Skeletal muscle tissue (tissue), 4 donors: ENCODE data around the gene RGS3. TPM values are rescaled to one million over a fixed set of nuclear protein-coding genes. Genes with fewer than 3 reads are reported as not detected.

Experiments used
- H3K27ac ChIP-seq: one replicate; pipeline ENCODE4 v1.7.0; 2013; ENCODE audit warnings: mild to moderate bottlenecking, low read depth, low read length, inconsistent platforms
- H3K27me3 ChIP-seq, 3 donors: one replicate each; pipeline ENCODE4 v1.7.0; 2013; ENCODE audit warnings: low read length in 3 of 3; ENCODE audit not compliant: control insufficient read depth in 3 of 3, insufficient read depth in 3 of 3
- H3K36me3 ChIP-seq, 3 donors: one replicate each; pipeline ENCODE4 v1.7.0; 2013; ENCODE audit warnings: low read length in 3 of 3; ENCODE audit not compliant: control insufficient read depth in 3 of 3, insufficient read depth in 3 of 3
- H3K4me1 ChIP-seq, 3 donors: one replicate each; pipeline ENCODE4 v1.7.0; 2013; ENCODE audit warnings: low read length in 3 of 3, mild to moderate bottlenecking in 3 of 3; ENCODE audit not compliant: control insufficient read depth in 3 of 3, insufficient read depth in 3 of 3
- H3K4me3 ChIP-seq, 3 donors: one replicate each; pipeline ENCODE4 v1.7.0; 2013; ENCODE audit warnings: low read length in 3 of 3
- H3K9ac ChIP-seq, 3 donors: one replicate each; pipeline ENCODE4 v1.7.0; 2013; ENCODE audit warnings: low read length in 3 of 3, mild to moderate bottlenecking in 3 of 3, moderate library complexity in 2 of 3, low read depth in 1 of 3
- H3K9me3 ChIP-seq, 3 donors: one replicate each; pipeline ENCODE4 v1.7.0; 2013; ENCODE audit warnings: low read length in 3 of 3; ENCODE audit not compliant: control insufficient read depth in 3 of 3
- total RNA-seq: library from RNA; depleted of rRNA; stranded (reverse); fragments of >200 nt; gene quantifications from one replicate; pipeline ENCODE4 v1.2.3, GENCODE V29; 2014
- donor health status: Osteomylitis.

RGS3 gene
- total RNA-seq, 1 donor from 2014 or later = 48.0 TPM

DNA sequence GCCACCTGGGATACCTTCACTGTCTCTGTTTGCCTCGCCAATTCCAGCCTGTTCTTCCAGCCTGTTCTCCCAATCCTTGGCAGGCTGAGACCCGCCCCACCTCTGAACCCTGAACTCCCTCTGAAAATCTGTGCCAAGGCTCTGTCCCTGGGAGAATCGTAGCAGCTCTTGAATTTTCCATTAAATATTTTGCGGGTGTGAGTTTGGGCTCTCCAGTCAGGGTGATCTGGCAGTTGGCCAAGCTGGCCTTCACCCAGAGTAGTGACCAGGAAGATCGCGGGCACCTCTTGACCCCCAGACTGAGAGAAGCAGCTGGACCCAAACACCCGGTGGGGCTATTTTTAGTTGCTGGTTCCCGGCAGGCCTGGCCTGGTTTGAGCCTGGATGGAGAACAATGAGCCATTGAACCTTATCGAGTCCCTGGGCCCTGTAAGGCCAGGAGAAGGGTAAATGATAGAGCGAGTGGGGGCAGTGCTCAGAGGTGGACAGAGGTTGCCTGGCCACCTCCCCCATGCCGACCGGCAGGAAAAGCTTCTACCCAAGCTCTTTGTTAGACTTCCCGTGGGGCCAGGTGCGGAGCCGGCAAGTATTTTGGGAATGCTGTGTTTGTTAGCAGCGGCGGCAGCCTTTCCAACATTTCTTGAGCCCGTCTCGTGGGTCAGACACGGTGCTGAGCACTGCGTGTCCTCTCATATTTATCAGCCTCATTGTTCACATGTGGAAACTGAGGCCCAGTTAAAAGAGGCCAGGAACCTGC lies 146.2 kb downstream of the RGS3 start:
- Histone ChIP-seq H3K27ac (peak overlapping the region; percentile 70), H3K9me3 (no peaks in the 10 kb centered on the region), H3K4me1 (peaks cover 22 to 31% (median 26%) of the 10 kb centered on the region in 3 donors), H3K4me3 (peak overlapping the region in 2 of 3 donors; percentile 27 to 45), H3K27me3 (no peaks in the 10 kb centered on the region), H3K36me3 (no peaks in the 10 kb centered on the region), H3K9ac (peak overlapping the region; percentile 23 to 67 (median 66))

DNA sequence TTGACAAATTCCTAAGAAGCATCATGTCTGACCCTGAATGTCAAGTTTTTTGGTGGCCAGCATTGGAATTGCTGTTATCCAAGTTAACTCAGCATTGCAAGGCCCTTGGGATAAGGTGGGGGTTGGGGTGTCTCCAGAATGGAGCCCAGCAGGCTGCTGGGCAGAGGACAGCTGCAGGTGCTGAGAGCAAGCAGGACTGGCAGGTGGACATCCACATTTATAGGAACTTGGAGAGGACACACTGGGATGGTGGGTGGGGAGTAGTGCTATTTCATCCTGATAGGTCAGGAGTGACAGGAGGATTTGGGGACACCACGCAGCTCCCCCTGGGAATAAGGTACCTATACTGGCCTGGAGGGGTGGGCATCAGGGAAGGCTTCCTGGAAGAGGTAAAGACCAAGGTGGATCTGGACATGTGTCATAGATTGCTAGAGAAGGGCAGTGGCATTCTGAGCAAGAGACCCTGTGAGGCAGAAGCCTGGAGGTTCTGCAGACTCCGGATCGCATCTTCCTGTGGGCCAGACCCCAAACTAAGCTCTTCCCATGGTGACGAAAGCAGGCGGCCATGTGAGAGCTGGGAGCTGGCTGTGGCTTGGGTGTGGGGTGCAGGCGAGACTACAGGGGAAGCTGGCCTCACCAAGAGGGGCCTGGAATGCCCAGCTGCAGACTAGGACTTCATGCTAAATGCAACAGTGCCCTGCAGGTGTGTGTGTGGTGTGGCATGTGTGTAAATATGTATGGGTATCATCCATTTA lies 148.1 kb downstream of the RGS3 start:
- H3K36me3 ChIP-seq = no peaks in the 10 kb centered on the region
- H3K9me3 ChIP-seq = no peaks in the 10 kb centered on the region
- H3K4me1 ChIP-seq = peaks cover 32 to 49% (median 38%) of the 10 kb centered on the region in 3 donors
- H3K4me3 ChIP-seq = no peak overlapping the region
- H3K9ac ChIP-seq = no peak overlapping the region
- no peaks in the 10 kb centered on the region for H3K27me3 ChIP-seq
- no peak overlapping the region for H3K27ac ChIP-seq

DNA sequence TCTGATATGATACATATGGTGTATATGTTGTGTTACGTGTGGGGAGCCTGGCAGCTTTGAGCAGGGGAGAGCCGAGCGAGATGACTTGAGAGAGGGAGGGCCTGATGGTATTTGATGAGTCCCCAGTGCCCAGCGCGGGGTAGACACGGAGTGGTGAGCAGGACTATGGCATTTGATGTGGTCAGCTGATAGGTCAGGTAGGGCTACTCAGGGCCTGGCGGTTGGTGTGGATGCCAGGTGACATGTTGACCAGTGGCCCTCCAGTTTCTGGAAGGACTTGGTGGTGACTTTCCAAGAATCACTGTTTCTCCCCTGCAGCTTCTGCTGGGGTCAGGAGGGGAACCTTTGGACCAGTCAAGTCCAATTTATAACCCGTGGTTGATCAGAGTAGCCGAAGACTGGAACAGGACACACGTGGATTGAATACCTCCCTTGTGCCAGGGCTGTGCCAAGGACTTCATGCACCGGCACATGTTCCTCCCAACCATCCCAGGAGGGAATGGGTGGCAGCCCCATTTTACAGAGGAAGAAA lies 148.8 kb downstream of the RGS3 start:
- Histone ChIP-seq H3K4me1 (peaks cover 32 to 49% (median 40%) of the 10 kb centered on the region in 3 donors), H3K4me3 (no peak overlapping the region), H3K36me3 (no peaks in the 10 kb centered on the region), H3K27ac (no peak overlapping the region), H3K9ac (no peak overlapping the region), H3K9me3 (no peaks in the 10 kb centered on the region), H3K27me3 (no peaks in the 10 kb centered on the region)

DNA sequence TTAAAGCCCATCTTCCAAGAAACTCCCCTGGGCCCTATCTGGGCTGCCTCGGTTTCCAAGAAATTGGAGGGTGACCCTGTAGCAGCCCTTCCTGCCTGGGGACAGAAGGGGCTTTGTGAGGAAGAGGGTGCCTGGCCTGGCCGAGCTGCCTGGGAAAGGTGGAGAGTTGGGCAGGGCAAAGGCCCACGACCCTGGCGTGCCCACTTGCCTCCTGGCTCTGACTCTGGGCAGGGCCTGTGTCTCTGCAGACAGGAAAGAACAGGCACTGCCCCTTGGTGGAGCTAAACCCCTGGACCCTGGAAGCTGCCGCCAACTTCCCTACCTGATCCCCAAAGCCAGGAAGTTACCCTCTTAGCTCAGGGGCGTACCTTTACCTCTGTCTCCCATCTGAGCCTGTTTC lies 149.3 kb downstream of the RGS3 start:
- Histone ChIP-seq H3K27ac (no peak overlapping the region), H3K4me1 (peaks cover 32 to 49% (median 40%) of the 10 kb centered on the region in 3 donors), H3K4me3 (no peak overlapping the region)

DNA sequence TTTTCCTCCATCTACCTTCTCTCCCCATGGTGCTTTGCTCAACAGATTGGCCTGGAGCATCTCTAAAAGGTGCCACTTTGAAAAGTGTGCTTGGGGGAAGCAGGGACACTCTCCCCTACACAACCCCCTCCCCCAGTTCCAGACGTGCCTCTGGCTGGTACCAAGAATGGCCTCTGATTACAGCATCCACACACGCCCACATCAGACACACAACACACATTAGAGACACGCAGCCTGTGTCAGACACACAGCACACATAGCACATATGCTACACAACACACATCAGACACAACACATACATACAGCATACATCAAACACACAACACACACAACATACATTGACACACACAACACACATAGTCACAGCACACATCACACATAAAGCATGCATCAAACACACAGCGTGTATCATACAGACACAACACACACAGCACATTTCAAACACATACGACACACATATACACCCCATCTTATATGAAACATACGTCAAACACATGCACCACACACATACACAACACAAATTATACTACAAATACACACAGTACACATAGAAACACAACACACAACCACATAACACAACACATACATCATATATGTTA lies 150.4 kb downstream of the RGS3 start:
- Histone ChIP-seq H3K36me3 (no peaks in the 10 kb centered on the region), H3K4me3 (no peak overlapping the region), H3K27ac (peak overlapping the region; percentile 73), H3K27me3 (no peaks in the 10 kb centered on the region), H3K4me1 (peaks cover 32 to 49% (median 40%) of the 10 kb centered on the region in 3 donors), H3K9me3 (no peaks in the 10 kb centered on the region), H3K9ac (no peak overlapping the region)

More for the DNA sequence above, 149.3 kb downstream of the RGS3 start:
- no peaks in the 10 kb centered on the region for H3K27me3 ChIP-seq
- H3K36me3 ChIP-seq = no peaks in the 10 kb centered on the region
- H3K9me3 ChIP-seq = no peaks in the 10 kb centered on the region
- H3K9ac ChIP-seq = no peak overlapping the region

DNA sequence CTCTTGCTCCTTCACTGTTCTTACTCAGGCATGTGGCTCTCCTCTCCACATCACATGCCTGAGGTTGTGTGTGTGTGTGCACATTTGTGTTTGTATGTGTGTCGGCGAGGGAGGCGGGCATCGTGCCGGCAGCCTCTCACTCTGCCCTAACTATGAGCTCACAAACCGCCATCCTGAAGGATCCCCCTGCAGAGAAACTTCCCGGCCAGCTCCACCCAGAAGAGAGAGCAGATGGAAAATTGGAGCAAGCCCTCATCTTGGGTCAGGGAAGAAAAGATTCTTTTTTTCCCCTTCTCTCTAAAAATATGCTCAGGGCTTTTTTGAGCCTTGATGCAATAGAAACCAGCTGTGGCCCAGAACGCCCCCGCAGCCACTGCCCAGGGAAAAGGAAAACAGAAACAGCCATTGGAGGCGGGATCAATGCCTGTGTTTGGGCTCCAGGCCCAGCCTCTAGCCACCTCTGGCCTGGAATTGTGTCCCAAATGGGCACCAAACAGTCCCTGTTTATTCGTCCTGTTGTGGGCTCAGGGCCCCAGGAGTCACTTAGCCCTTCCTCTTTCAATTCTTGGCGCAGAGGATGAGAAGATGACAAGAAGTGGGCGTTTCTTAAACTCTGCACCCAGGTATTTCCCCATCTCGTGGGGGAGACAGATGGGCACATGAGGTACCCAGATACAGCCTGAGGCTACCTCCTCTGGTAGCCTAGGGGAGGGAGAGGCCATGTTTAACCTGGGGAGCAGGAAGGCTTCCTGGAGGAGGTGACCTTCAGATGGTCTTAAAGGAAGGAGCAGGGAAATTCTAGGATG lies 151.5 kb downstream of the RGS3 start:
- peak overlapping the region; percentile 73 for H3K27ac ChIP-seq
- peak overlapping the region in 1 of 3 donors; percentile 22 for H3K4me3 ChIP-seq
- H3K9ac ChIP-seq = peak overlapping the region in 1 of 3 donors; percentile 12
- no peaks in the 10 kb centered on the region for H3K27me3 ChIP-seq
- no peaks in the 10 kb centered on the region for H3K36me3 ChIP-seq
- H3K9me3 ChIP-seq = no peaks in the 10 kb centered on the region
- H3K4me1 ChIP-seq = peaks cover 31 to 47% (median 39%) of the 10 kb centered on the region in 3 donors

DNA sequence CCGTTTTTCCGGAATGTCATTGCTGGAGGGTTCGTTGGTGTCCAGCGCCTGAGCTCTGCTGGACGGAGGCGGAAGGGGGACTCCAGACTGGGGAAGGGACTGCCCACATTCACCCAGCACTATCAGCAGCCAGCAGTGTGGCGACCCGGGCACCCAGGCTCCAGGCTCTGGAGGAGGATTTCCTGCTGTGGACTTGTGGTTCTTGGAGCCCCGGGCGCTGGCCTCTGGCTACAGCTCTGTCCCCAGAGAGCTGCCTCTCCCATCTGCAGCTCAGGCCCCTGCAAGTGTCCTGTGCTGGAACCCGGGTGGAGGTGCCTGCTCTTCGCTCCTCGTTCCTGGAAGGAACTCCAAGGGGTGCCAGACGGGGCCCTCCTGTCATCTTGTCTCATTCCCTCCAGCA lies 152.6 kb downstream of the RGS3 start:
- Histone ChIP-seq H3K9me3 (no peaks in the 10 kb centered on the region), H3K27ac (peak overlapping the region; percentile 73), H3K27me3 (peaks cover 0 to 2% (median 0%) of the 10 kb centered on the region in 3 donors), H3K4me3 (no peak overlapping the region), H3K4me1 (peaks cover 34 to 48% (median 40%) of the 10 kb centered on the region in 3 donors), H3K9ac (peak overlapping the region in 1 of 3 donors; percentile 40), H3K36me3 (no peaks in the 10 kb centered on the region)

DNA sequence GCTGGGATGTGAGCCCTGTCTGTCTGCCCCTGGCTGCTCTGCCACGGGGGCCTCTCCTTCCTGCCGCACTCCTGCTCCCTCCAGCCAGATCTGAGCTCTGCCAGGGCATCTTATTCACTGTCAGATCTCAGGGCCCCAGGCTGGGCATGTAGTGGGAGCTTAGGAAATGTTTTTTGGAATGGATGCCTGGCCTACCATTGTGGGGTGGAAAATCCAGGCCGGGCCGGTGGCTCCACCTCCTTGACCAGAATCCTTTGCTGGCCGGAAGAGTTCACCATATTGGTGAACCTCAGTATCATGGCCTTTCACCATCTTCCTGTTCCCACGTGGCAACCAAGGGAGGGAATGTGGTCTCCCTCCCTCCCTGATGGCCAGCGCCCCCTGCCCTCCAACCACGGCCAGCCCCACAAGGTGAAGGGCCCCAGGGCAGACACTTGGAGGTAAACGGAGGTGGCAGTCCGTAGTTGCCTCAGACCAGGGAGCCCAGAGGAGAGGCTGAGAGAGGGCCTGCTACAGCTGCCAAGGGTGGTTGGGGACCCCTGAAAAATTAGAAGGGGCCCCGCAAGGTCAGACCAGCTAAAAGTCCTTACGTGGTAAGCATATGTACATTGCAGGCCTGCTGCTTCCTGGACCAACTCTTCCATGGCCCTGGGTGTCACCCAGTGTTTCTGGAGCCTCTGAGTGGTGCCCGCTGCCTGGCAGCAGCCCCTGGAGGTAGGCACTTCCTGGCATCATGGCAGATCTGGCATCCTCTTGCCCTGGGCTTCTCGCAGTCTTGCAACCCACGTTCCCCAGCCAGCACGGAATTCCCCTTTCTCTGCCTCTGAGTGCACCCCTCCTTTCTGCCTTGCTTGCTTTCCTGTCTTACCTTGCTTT lies 153.3 kb downstream of the RGS3 start:
- Histone ChIP-seq H3K9me3 (no peaks in the 10 kb centered on the region), H3K27me3 (peaks cover 0 to 6% (median 2%) of the 10 kb centered on the region in 3 donors), H3K4me1 (peaks cover 40 to 47% (median 46%) of the 10 kb centered on the region in 3 donors), H3K36me3 (no peaks in the 10 kb centered on the region), H3K9ac (no peak overlapping the region), H3K27ac (peak overlapping the region; percentile 73), H3K4me3 (no peak overlapping the region)
